GM19395 (cell line): ENCODE results near the gene FKBP8.

ENCODE experiments used
- ATAC-seq: cut with Tn5 transposase; IDR thresholded peaks from one replicate; pipeline ENCODE4 v1.9.1; 2021; ENCODE audit warnings: mild to moderate bottlenecking, moderate library complexity; ENCODE audit not compliant: unreplicated experiment

FKBP8 gene

DNA sequence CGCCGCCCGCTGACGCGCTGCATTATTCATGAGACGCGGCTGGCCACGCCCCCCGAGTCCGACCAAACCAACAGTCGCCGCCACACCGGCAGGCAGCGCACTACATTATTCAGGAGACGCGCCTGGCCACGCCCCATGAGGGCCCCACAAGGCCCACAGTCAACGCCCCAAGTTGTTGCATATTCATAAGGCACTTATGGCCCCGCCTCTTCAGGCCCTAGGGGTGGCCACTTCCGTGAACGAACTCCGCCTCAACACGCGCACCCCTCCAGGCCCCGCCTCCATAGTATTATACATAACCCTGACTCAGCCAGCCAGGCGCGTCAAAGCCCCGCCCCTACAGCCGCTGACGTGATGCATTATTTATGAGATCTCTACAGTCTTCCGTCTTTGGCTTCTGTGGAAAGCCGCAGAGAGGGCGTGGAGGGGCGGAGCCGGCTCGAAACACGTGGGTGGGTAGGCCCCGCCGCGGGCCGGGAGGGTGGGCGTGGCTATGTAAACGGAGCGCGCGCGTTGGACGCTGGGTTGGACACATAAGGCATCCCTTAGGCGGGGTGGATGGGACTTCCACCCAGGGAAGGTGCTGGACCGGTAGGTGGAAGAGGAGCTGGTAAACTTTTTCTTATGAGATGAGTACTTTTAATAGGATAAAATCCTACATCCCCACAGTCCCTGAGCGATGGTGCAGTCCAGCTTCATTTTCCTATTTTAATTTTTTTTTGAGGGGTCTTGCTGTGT is 21.1 kb downstream of the FKBP8 start:
- ATAC-seq, result peak; percentile 89

DNA sequence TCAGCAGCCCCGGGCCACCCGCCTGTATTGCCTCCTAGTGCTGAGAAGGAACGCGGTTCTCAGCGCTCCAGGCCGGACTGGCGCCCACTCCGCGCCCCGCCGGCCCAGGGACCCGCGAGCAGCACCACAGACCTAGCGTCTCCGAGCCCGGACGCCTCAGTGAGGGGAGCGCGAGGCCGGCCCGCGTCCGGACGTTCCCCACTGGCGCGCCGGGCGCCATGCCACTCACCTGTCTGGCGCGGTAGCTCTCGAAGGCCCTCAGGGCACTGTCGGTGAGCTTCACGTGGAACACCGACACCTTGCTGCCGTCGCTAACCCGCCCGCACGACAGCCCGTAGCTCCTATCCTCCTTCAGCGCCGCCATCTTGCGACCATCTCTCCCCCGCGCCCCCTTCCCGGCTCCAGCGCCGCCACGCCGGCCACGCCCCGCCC is 21.7 kb downstream of the FKBP8 start, which contains the start of gene ELL:
Gene ELL, minus strand, starts transcription at position 379 of the 432 bp plus-strand sequence. Its CDS starts 15 bp downstream, at position 364.
- ATAC-seq, result peak; percentile 10

DNA sequence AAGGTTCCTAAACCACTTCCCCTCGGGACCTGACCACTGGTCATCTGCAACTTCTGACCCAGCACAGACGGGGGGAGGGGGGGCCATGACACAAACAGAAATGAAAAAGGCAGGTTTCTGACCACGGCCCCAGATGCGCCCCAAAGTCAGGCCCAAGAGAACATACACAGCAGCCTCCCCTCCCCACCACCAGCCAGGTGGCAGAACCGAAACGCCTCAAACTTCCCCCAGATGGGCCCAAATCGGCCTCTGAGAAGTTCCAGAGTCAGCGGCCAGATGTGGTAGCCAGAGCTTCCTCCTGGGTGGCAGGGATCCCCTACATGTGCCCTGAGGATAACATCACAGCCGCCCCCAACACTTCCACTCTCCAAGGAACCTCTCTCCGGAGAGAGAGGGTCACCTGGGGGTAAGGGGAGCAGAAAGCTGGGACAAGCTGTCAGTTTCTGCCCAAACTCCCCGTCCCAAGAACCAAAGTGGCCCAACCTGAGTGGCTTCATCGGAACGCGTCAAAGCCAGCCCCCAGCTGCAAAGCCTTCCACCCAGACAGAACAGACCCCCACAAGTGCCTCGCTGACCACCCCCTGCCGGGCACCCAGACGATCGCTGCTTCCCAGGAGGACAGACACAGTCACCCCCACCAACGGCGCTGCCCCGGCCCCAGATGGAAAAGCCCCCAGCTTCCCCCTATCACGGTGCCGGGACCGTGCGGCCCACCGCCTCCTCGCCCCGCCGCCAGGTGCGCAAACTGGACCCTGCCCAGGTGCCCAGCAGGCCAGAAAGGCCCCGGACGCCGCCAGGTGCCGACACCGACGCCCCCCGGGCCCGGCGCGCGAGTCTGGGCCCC is 22.3 kb downstream of the FKBP8 start:
- ATAC-seq, result no peak

DNA sequence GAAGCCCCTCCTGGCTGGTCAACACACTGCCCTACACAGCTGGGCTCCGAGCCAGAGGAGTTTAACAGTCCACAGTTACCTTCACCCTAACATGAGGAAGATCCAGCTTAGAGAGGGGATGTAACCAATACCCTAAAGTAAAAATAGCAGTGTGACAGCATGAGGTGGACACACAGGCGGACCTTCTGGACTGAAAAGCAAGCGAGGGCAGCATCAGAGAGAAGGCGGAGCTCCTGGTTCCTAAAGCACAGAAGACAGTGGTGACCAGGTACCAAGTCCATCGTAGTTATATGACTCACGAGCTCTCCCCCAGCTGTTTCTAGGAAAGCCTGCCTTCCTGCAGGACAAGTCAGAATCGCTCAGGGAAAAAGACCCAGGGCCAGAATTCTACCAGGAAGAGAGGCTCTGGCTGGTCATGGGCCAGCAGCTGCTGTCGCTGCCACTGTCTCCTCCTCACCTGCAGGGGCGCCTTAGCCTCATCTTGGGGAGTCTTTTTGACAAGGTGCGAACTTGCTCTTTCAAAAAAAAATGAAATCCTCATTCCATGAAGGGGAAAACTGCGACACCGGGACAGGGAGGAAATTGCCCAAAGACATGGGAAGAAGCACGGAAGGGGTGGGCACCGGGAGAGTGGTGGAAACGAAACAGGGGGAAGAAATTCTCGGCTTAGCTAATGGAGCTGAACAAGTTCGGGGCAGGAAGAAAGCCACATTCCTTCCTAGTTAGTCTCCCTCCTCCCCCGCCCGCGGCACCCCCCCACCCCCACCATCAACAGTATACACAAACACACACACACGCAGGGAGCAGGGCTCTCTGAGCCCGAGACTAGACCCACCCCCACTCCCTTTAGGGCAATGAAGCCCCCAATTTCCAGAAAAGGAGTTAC is 23.2 kb downstream of the FKBP8 start:
- no peak for ATAC-seq

DNA sequence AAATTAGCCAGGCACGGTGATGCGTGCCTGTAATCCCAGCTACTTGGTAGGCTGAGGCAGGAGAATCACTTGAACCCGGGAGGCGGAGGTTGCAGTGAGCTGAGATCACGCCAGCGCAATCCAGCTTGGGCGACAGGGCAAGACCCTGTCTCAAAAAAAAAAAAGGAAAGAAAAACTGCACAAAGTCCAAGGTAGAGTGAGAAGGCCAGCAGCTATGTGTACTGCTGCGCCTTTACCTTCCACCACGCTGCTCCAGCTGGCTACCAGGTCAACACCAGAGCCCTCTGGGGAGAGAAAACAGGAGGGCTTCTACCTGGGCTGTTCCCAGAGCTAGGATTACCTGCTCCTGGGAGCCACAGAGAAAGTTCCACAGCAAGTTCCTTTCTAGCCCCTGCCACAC is 24.7 kb downstream of the FKBP8 start:
- no peak for ATAC-seq

DNA sequence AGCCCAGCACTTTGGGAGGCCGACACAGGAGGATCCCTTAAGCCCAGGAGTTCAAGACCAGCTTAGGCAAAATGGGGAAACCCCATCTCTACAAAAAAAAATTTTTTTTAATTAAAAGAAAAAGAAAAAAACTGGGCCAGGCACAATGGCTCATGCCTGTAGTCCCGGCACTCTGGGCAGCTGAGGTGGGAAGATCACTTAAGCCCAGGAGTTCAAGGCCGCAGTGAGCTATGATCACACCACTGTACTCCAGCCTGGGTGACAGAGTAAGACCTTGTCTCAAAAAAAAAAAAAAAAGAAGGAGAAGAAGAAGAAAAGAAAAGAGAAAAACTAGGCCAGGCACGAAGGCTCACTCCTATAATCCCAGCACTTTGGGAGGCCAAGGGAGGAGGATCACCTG is 25.8 kb downstream of the FKBP8 start:
- no peak for ATAC-seq

DNA sequence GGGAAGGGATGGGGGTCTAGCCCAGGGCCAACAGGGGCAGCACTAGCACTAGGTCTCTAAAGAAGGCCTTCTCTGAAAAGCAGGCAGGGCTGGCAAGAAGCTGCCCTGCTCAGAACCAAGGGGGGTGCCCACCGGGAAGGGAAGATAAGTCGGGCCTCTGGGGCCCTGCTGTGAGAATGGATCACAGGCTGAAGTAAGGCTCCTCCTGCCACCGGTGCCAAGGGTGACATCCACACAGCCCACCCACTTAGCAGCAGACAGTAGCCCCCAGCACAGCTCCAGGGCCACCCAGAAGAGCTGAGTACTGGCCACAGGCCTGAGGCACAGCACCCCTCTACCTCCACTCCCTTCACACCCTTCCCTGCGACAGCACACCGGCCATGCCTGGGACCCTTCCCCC is 27.4 kb downstream of the FKBP8 start:
- no peak for ATAC-seq

DNA sequence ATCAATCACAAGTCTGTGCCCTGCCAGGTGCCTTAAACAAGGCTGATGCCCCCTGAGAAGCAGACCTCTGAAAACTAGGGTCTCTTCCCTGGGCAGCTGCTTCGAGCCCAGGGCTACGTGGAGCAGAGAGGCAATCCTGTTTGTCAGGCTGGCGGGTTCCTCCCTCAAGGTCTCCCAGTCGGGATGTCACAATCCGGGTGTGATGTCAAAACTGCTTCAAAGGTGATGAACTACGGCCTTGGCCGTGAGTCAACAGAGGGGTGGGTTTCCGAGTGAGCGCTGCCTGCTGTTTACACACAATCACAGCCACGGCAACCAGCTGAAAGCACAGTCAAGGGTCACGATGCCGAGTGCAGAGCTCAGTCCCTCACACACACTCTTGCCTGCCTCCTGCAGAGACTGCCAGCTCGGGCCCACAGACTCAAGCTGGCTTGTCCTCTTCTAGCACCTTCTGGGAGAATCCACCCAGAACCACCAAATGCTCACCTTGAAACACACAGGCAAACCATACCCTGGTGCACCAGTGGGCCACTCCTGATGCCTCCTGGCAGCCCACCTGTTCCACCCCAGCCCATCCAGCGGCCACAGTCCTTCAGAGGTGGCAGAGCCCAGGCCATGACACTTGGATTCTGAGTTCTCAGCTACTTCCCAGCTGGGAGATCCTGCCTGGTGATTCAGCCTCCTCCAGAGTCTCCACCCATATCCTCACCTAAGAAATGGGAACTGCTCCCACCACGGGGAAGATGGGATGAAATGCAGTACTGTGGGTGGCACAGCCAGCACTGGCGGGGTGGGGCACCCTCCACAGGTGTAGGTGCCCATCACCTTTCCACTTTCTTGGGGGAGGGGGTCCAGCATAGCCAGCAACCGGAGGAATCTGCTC is 28.3 kb downstream of the FKBP8 start:
- no peak for ATAC-seq

DNA sequence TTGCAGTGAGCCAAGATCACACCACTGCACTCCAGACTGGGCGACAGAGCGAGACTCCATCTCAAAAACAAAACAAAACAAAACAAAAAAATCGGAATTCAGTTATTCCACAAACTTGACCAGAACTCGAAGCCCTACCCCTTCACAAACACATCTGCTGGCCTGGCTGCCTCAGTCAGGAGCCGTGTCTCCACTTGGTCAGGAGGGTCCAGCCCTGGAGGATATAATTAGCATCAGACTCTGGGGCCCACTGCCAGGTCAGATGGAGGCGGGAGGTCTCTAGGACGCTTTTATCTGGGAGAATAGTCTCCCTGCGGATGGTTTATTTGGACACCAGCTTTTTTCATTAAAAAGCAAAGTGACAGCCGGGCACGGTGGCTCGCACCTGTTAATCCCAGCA is 29.5 kb downstream of the FKBP8 start:
- no peak for ATAC-seq

DNA sequence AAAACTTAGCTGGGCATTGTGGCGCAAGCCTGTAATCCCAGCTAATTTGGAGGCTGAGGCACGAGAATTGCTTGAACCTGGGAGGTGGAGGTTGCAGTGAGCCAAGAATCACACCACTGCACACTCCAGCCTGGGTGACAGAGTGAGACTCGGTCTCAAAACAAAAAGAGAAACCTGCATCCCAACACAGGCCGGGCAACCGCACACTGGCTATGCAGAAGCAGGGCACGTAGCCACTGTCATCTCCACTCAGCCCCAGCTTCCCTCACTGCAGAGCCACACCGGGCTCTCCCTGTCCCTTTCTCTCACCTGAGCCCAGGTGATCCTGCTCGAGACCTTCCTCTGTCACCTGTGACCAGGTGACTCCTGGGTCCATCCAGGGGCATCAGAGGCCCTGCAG is 33.2 kb downstream of the FKBP8 start:
- ATAC-seq, result no peak

DNA sequence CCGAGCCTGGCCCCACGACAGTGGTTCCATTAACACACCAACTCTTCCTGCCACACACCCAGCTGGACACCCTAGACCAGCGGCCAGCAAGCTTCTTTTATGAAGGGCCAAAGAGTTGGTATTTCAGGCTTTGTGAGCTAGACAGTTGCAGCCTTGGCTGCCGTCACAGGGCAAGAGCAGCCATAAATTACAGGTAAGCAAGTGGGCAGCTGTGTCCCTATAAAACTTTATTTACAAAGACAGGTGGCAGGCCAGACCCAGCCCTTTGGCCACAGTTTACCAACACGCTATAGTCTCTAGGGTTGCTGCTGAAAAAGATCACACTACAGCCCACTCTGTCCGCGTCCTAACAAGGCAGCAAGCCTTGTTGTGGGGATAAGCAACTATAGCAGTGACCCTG is 34.8 kb downstream of the FKBP8 start:
- ATAC-seq, result no peak

DNA sequence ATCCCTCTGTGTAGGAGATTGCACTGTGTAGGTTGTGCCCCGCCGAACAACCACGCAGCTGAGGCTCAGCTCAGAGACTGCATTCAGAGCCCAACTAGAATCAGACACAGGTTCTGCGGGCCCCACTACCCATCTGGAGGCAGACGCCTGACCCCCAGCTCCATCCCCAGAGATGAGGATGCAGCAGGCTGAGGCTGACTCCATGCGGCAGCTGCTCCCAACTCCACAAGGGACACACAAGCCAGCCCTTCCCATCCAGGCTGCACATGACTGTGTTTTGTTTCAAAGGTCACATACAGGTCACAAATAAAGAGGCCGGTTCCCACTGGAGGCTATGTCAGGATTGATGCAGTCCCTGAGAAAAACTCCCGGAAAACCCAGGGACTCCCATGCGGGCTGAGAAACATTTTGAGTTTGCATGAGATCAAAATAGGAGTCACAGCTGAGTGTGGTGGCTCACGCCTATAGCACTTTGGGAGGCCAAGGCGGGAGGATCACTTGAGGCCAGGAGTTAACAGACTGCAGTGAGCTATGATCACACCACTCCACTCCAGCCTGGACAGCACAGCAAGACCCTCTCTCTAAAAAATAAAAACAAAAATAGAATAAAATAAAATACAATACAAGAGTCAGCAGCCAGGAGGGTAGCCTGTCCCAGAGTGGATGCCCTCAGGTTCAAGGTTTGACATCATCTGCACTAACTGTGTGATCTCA is 35.5 kb downstream of the FKBP8 start:
- no peak for ATAC-seq

DNA sequence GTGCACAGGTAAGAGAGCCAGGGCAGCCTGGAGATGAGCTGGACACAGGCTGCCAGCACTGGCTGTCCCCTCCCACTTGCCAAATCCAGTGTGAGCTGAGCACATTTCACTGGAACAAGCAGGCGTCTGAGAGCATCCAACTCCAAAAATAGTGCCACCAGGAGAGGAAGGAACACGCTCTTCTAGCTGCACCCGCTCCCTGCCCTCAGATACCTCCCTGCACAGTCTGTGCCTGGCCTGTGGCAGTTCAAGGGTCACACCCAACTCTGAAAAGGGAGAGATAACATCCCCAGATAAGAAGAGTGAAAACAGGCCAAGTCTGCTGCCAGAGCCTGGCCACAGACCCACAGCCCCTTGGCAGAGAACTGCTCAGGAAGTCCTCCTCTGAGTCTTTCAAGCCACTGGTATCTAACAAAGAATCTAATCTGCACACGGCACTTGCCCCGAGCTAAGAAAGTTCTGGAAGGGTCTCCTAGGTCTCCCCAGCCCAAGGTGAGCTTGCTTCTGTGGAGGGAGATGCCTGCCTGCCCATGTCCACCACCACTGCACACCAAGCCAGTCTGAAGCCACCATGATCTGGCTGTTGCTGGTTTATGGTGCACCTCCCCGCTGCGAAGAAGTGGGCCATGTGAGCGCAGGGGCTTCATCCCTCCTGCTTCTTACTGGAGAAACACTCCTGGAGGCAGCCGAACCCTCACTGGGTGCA is 36.2 kb downstream of the FKBP8 start:
- ATAC-seq, result no peak

DNA sequence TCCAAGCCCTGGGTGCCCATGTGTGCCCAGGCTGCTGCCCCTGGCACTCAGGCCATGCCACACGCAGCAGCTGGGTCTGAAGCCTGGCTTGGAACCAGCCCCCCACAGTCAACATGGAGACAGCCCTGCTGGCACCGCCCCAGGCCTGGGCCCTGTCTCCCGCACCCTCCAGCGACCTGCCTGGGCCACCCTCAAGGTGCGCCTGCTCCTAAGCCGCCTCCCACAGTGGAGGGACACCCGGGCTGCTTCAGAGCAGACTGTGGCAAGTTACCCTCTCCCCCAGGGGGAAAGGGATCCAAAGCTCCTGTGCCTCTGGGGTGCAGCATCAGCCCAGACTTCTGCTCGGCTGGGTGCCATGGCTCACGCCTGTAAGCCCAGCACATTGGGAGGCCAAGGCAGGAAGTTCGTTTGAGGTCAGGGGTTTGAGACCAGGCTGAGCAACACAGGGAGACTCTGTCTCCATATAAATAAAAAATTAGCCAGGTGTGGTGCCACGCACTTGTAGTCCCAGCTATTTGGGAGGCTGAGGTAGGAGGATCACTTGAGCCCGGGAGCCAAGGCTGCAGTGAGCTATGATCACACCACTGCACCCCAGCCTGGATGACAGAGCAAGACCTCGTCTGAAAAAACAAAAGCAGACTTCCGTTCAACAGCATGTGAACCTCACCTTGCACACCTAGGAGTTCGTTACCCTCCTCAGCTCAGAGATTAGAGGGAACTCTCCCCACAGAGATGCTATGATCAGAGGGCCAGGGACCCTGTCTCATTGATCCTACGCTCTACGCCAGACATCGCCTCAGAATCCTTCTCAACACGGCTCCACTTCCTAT is 37.1 kb downstream of the FKBP8 start:
- ATAC-seq, result no peak

DNA sequence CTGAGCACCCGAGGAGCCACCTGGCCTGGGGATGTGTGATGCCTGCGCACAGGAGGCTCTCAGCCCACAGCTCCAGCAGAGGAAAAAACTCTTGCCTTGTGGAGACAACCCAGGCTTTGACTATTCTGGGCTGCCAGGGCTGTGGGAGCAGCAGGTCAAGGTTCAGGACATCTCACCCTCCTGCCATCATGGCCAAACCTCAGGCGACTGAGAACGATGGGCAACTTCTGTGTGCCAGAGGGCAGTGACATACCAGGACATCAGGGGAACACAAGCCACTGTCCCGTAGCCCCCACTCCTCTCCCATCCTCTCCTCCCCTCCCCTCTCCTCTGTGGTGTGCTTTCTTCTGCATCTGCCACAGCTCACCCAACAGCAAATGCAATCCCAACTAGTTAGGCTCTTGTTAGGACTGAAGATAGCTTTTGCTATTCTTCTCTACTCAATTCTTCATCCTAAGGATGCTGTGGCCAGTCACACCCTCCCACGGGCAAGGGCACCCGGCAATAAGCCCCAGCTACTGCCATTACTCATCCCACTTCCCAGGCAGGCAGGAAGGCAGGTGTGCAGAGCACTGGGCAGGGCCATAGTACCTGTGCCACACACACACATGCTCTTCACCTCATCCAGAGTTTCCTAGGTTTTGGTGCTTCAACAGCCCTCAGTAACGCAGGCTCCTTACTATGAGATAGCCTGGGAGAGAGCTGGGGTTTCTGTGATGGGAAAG is 38.3 kb downstream of the FKBP8 start:
- no peak for ATAC-seq

DNA sequence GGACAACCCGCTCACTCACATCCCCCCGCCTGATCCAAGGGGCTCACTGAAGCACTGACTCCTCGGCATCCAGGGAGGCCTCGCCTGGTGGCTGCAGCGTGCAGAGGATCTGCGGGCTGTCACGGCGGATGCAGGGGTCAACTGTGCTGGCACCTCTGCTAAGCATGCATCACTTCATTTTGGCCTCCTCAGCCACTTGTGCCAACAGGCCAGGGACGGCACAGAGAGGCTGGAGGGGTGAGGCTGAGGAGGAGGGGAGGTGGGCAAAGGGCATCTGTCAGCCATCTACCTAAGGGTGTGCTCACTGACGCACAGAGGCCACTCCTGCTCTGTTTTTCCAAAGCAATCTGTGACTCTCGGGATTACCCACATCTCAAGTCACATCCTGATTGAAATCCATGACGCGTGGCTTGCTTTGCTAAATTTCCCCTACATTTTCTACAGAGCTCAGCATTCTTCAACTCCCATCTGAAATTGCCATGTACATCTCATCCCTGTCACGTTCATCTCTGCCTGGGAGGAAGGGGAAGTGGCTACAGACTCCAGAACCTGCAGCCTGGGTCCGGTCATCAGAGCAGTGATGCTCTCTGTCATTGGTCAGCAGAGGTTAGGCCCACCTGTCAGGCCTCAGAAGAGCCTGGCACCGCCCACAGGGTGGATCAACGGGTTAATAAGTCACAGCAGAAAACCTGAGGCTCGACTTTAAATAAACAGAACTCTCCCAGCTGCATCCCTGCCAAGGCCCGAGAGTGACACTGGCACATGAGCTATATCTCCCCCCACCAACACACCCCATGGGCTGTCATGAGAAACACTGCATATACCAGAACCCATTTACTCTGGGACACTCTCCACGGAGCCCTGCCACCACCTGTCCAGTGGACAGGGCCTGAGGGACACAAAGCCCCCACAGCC is 39.1 kb downstream of the FKBP8 start:
- ATAC-seq, result no peak
